Vagina (tissue), 2 donors: Measurements from ENCODE around the gene ATG2B. TPM values are rescaled to one million over a fixed set of nuclear protein-coding genes. Genes with fewer than 3 reads are reported as not detected.
A peak's percentile ranks its signal among the peaks of the same experiment; 100 is the strongest.

ENCODE experiments used
- DNase-seq, 2 donors: peaks; one replicate each; pipeline ENCODE4 v3.0.0-alpha.2; 2017; ENCODE audit errors: extremely low spot score in 2 of 2
- H3K27ac ChIP-seq: fragments of 200-600 bp; sonication (generic); one replicate; pipeline ENCODE4 v1.5.1; 2019
- H3K27me3 ChIP-seq: fragments of 200-600 bp; sonication (generic); one replicate; pipeline ENCODE4 v1.5.1; 2019
- H3K36me3 ChIP-seq, 2 donors: fragments of 200-600 bp; sonication (generic); one replicate each; pipeline ENCODE4 v1.5.1; 2017 to 2019
- H3K4me1 ChIP-seq: fragments of 200-600 bp; sonication (generic); one replicate; pipeline ENCODE4 v1.5.1; 2019
- H3K4me3 ChIP-seq, 2 donors: fragments of 200-600 bp; sonication (generic); 1 replicate in 1 of 2; 2 replicates in 1 of 2; pipeline ENCODE4 v1.5.1; 2016 to 2019
- H3K9me3 ChIP-seq: fragments of 200-600 bp; sonication (generic); one replicate; pipeline ENCODE4 v1.5.1; 2019
- CTCF ChIP-seq, 3 experiments: fragments of 450-650 bp in 2 of 3; fragments of 200-600 bp in 1 of 3; sonication (generic) in 1 of 3; IDR thresholded peaks; one replicate each; pipeline ENCODE4 v1.5.1; 2017 to 2019; ENCODE audit warnings: antibody characterized with exemption in 3 of 3, mild to moderate bottlenecking in 2 of 3, moderate library complexity in 2 of 3
- POLR2A ChIP-seq, 2 donors: fragments of 450-650 bp; IDR thresholded peaks; one replicate each; pipeline ENCODE4 v1.6.1; 2017; ENCODE audit warnings: antibody characterized with exemption in 2 of 2, mild to moderate bottlenecking in 2 of 2, moderate library complexity in 2 of 2
- POLR2AphosphoS5 ChIP-seq, 2 donors: sonication (generic); formaldehyde crosslinking; IDR thresholded peaks; one replicate each; pipeline ENCODE4 v1.9.0; 2017; ENCODE audit warnings: antibody characterized with exemption in 2 of 2, mild to moderate bottlenecking in 2 of 2, low read depth in 1 of 2; ENCODE audit not compliant: insufficient read depth in 1 of 2
- intact Hi-C: fragments of 100-400 bp; cut with DNase I; formaldehyde crosslinking; loops from one replicate; pipeline ENCODE4 v1.15.1; 2023
- total RNA-seq: library from RNA; depleted of rRNA; stranded (reverse); fragments of >200 nt; gene quantifications from one replicate; pipeline ENCODE4 v1.2.3, GENCODE V29; 2016

The ATG2B gene
- total RNA-seq, 1 donor from 2014 or later = 32.2 TPM

GRCh38 chr14:96269359-96269710, 93.8 kb downstream of the ATG2B start:
- peaks cover 47% of the 10 kb centered on the region for H3K4me1 ChIP-seq
- no peaks in the 10 kb centered on the region for H3K36me3 ChIP-seq
- TF ChIP-seq POLR2AphosphoS5 (IDR thresholded peaks at IDR 0.05; ENCODE audit: insufficient read depth in 1 of 2, low read depth in 1 of 2) (peak in 1 of 2 donors; percentile 67), POLR2A (IDR thresholded peaks at IDR 0.05) (no peak), CTCF (IDR thresholded peaks at IDR 0.05) (no peak)
- H3K27me3 ChIP-seq = no peaks in the 10 kb centered on the region
- H3K27ac ChIP-seq = peak overlapping the region; percentile 72
- H3K4me3 ChIP-seq = no peak overlapping the region
- H3K9me3 ChIP-seq = no peaks in the 10 kb centered on the region
- no peak for DNase-seq
- intact Hi-C loops = no loop called here

GRCh38 chr14:96268431-96269358, 94.4 kb downstream of the ATG2B start:
- H3K4me1 ChIP-seq = peaks cover 48% of the 10 kb centered on the region
- no peaks in the 10 kb centered on the region for H3K9me3 ChIP-seq
- TF ChIP-seq CTCF (IDR thresholded peaks at IDR 0.05) (no peak), POLR2AphosphoS5 (IDR thresholded peaks at IDR 0.05; ENCODE audit: insufficient read depth in 1 of 2, low read depth in 1 of 2) (peak; percentile 84)
- no peaks in the 10 kb centered on the region for H3K36me3 ChIP-seq
- peak overlapping the region; percentile 72 for H3K27ac ChIP-seq
- no peak overlapping the region for H3K4me3 ChIP-seq
- no peaks in the 10 kb centered on the region for H3K27me3 ChIP-seq
- DNase-seq = peak in 1 of 2 donors; percentile 97
- intact Hi-C loops = no loop called here

GRCh38 chr14:96267916-96268315, 95.2 kb downstream of the ATG2B start:
- Histone ChIP-seq H3K4me3 (no peak overlapping the region), H3K36me3 (no peaks in the 10 kb centered on the region), H3K27ac (peak overlapping the region; percentile 72), H3K9me3 (no peaks in the 10 kb centered on the region), H3K4me1 (peaks cover 56% of the 10 kb centered on the region), H3K27me3 (no peaks in the 10 kb centered on the region)
- TF ChIP-seq POLR2A (IDR thresholded peaks at IDR 0.05) (no peak), CTCF (IDR thresholded peaks at IDR 0.05) (no peak), POLR2AphosphoS5 (IDR thresholded peaks at IDR 0.05; ENCODE audit: insufficient read depth in 1 of 2, low read depth in 1 of 2) (no peak)
- intact Hi-C loops = no loop called here
- DNase-seq = peak in 1 of 2 donors; percentile 83

- peak overlapping the region; percentile 72 for H3K27ac ChIP-seq
These were observed 95.8 kb downstream of the ATG2B start for GRCh38 chr14:96267336-96267735.

GRCh38 chr14:96265383-96266095, 97.6 kb downstream of the ATG2B start:
- H3K36me3 ChIP-seq = no peaks in the 10 kb centered on the region
- TF ChIP-seq POLR2A (IDR thresholded peaks at IDR 0.05) (no peak), POLR2AphosphoS5 (IDR thresholded peaks at IDR 0.05; ENCODE audit: insufficient read depth in 1 of 2, low read depth in 1 of 2) (no peak), CTCF (IDR thresholded peaks at IDR 0.05) (no peak)
- intact Hi-C loops = no loop called here
- no peak for DNase-seq
- peak overlapping the region; percentile 46 for H3K27ac ChIP-seq
- H3K4me3 ChIP-seq = no peak overlapping the region
- H3K27me3 ChIP-seq = no peaks in the 10 kb centered on the region
- no peaks in the 10 kb centered on the region for H3K9me3 ChIP-seq
- H3K4me1 ChIP-seq = peaks cover 64% of the 10 kb centered on the region

More at GRCh38 chr14:96267336-96267735, 95.8 kb downstream of the ATG2B start:
- TF ChIP-seq POLR2A (IDR thresholded peaks at IDR 0.05) (no peak), POLR2AphosphoS5 (IDR thresholded peaks at IDR 0.05; ENCODE audit: insufficient read depth in 1 of 2, low read depth in 1 of 2) (peak in 1 of 2 donors; percentile 27)
- no peaks in the 10 kb centered on the region for H3K27me3 ChIP-seq
- peak in 1 of 2 donors; percentile 88 for DNase-seq
- no peak overlapping the region for H3K4me3 ChIP-seq
- peaks cover 58% of the 10 kb centered on the region for H3K4me1 ChIP-seq
- H3K9me3 ChIP-seq = no peaks in the 10 kb centered on the region
- no peaks in the 10 kb centered on the region for H3K36me3 ChIP-seq
- intact Hi-C loops = no loop called here
